OCI-LY7 (cell line): ENCODE results near the gene SLC5A1. TPM values are rescaled to one million over a fixed set of nuclear protein-coding genes. Genes with fewer than 3 reads are reported as not detected.

Experiments used
- BruUV-seq: library from RNA; stranded (reverse); fragments of 400-500 nt; replicated peaks from 2 replicates; lab custom pipeline; 2021; lab: Mats Ljungman, UMichigan
- CTCF ChIA-PET: fragments of 300-600 bp; sonication (Branson Sonifier 250); formaldehyde crosslinking; loops from one replicate; lab custom pipeline; 2022; ENCODE audit warnings: antibody characterized with exemption; ENCODE audit not compliant: unreplicated experiment; lab: Charles Lee
- POLR2A ChIA-PET: fragments of 300-600 bp; sonication (Branson Sonifier 250); formaldehyde crosslinking; loops from one replicate; lab custom pipeline; 2022; ENCODE audit warnings: antibody characterized with exemption; lab: Charles Lee
- DNase-seq: peaks from one replicate; pipeline ENCODE4 v3.0.0-alpha.2; 2015; ENCODE audit warnings: low spot score
- H2AFZ ChIP-seq: fragments of 200-600 bp; sonication (generic), shearing (Covaris generic); 2 replicates; pipeline ENCODE4 v1.6.1; 2014; ENCODE audit warnings: mild to moderate bottlenecking, antibody characterized with exemption, low read length, moderate library complexity
- H3K27ac ChIP-seq: fragments of 200-600 bp; sonication (generic); 2 replicates; pipeline ENCODE4 v1.5.1; 2014; ENCODE audit warnings: mixed run types, low read depth, mild to moderate bottlenecking, moderate library complexity, low read length, inconsistent platforms; ENCODE audit not compliant: poor library complexity, severe bottlenecking
- H3K36me3 ChIP-seq: fragments of 200-600 bp; sonication (generic); 2 replicates; pipeline ENCODE4 v1.6.1; 2014; ENCODE audit warnings: mild to moderate bottlenecking, antibody characterized with exemption, low read length, moderate library complexity, mixed read lengths; ENCODE audit not compliant: insufficient read depth
- H3K4me1 ChIP-seq: fragments of 200-600 bp; sonication (generic); 2 replicates; pipeline ENCODE4 v1.5.1; 2014; ENCODE audit warnings: mild to moderate bottlenecking, low read length; ENCODE audit not compliant: insufficient read depth, poor library complexity, severe bottlenecking
- H3K4me2 ChIP-seq: fragments of 200-600 bp; sonication (generic); 2 replicates; pipeline ENCODE4 v1.6.1; 2014; ENCODE audit warnings: mild to moderate bottlenecking, low read length
- H3K4me3 ChIP-seq: fragments of 200-600 bp; sonication (generic); 2 replicates; pipeline ENCODE4 v1.5.1; 2014; ENCODE audit warnings: mild to moderate bottlenecking, low read depth, low read length; ENCODE audit not compliant: poor library complexity, severe bottlenecking
- H3K79me2 ChIP-seq: fragments of 200-600 bp; sonication (generic); 2 replicates; pipeline ENCODE4 v1.6.1; 2016; ENCODE audit warnings: low read depth, mild to moderate bottlenecking, low read length, moderate library complexity, mixed read lengths; ENCODE audit not compliant: insufficient read depth
- H3K9me2 ChIP-seq: fragments of 200-600 bp; sonication (generic); 2 replicates; pipeline ENCODE4 v1.6.1; 2016; ENCODE audit warnings: mild to moderate bottlenecking, low read length, mixed read lengths; ENCODE audit not compliant: insufficient read depth
- H3K9me3 ChIP-seq: fragments of 200-600 bp; sonication (generic); 2 replicates; pipeline ENCODE4 v1.6.1; 2014; ENCODE audit warnings: mild to moderate bottlenecking, mixed run types, low read length, mixed read lengths
- H4K20me1 ChIP-seq: fragments of 200-600 bp; sonication (generic); 2 replicates; pipeline ENCODE4 v1.6.1; 2014; ENCODE audit warnings: mild to moderate bottlenecking, antibody characterized with exemption, low read length, moderate library complexity, mixed read lengths; ENCODE audit not compliant: insufficient read depth
- CTCF ChIP-seq: fragments of 200-600 bp; sonication (generic); conservative IDR thresholded peaks from 2 replicates; pipeline ENCODE4 v1.5.1; 2014; ENCODE audit warnings: mild to moderate bottlenecking, antibody characterized with exemption, low read length, moderate library complexity, mixed read lengths
- EZH2phosphoT487 ChIP-seq: fragments of 200-600 bp; sonication (generic); IDR thresholded peaks from 2 replicates; pipeline ENCODE4 v1.6.1; 2018; ENCODE audit warnings: low read depth, borderline replicate concordance, mild to moderate bottlenecking, mixed run types, antibody characterized with exemption, low read length, moderate library complexity, mixed read lengths
- intact Hi-C: fragments of 100-400 bp; cut with micrococcal nuclease; formaldehyde crosslinking; loops from one replicate; pipeline ENCODE4 v1.10.0; 2022; ENCODE audit not compliant: unreplicated experiment
- total RNA-seq, 2 experiments: library from RNA; depleted of rRNA in 1 of 2; stranded (reverse); fragments of >200 nt in 1 of 2; shearing (Covaris generic) in 1 of 2; gene quantifications; 2 replicates each; pipeline ENCODE4 v1.2.3, GENCODE V29; 2014 to 2022

Gene SLC5A1
- total RNA-seq, 2 experiments from 2014 or later = not detected

GRCh38 chr22:32106930-32107329, 63.9 kb downstream of the SLC5A1 start:
- H3K36me3 ChIP-seq = no peaks in the 10 kb centered on the region
- H3K9me2 ChIP-seq = no peaks in the 10 kb centered on the region
- H3K4me3 ChIP-seq = no peak overlapping the region
- DNase-seq = peak; percentile 4
- H3K4me1 ChIP-seq = no peaks in the 10 kb centered on the region
- no peaks in the 10 kb centered on the region for H3K9me3 ChIP-seq
- H2AFZ ChIP-seq = no peak overlapping the region
- H4K20me1 ChIP-seq = no peaks in the 10 kb centered on the region
- no peak overlapping the region for H3K27ac ChIP-seq
- ChIA-PET CTCF (no interaction called here), POLR2A (interaction anchor here (0.6 kb wide), 1 partner anchor 1077 kb away, joined by 3 read pairs; no protein-coding TSS in a partner anchor)
- TF ChIP-seq CTCF = no peak
- no peak for TF ChIP-seq EZH2phosphoT487
- BruUV-seq = no TSS peak
- H3K4me2 ChIP-seq = no peak overlapping the region
- intact Hi-C loops = no loop called here
- H3K79me2 ChIP-seq = no peaks in the 10 kb centered on the region

DNA sequence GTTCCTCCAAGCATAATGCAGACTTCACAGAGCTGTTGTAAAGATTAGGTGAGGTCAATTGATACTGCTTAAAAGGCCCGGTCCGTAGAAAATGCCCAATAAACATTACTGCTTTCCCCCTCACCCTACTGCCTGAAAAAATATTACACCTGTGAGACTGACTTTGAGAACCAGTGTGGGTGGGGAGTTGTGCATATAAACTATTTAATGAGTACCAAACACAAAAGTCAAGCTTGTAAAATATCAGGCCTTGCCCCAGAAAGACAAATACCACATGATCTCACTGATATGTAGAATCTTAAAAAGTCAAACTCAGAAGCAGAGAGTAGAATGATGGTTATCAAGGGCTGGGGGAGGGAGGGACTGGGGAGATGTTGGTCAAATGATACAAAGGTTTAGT, 69.3 kb downstream of the SLC5A1 start:
- no peak overlapping the region for H3K4me3 ChIP-seq
- ChIA-PET CTCF (no interaction called here), POLR2A (no interaction called here)
- no peaks in the 10 kb centered on the region for H3K36me3 ChIP-seq
- TF ChIP-seq EZH2phosphoT487 (no peak), CTCF (no peak)
- intact Hi-C loops = no loop called here
- H2AFZ ChIP-seq = no peak overlapping the region
- H3K79me2 ChIP-seq = no peaks in the 10 kb centered on the region
- BruUV-seq = no TSS peak
- no peaks in the 10 kb centered on the region for H3K9me3 ChIP-seq
- no peak for DNase-seq
- H3K27ac ChIP-seq = no peak overlapping the region
- no peaks in the 10 kb centered on the region for H3K4me1 ChIP-seq
- H3K4me2 ChIP-seq = no peak overlapping the region
- H3K9me2 ChIP-seq = no peaks in the 10 kb centered on the region
- no peaks in the 10 kb centered on the region for H4K20me1 ChIP-seq

DNA sequence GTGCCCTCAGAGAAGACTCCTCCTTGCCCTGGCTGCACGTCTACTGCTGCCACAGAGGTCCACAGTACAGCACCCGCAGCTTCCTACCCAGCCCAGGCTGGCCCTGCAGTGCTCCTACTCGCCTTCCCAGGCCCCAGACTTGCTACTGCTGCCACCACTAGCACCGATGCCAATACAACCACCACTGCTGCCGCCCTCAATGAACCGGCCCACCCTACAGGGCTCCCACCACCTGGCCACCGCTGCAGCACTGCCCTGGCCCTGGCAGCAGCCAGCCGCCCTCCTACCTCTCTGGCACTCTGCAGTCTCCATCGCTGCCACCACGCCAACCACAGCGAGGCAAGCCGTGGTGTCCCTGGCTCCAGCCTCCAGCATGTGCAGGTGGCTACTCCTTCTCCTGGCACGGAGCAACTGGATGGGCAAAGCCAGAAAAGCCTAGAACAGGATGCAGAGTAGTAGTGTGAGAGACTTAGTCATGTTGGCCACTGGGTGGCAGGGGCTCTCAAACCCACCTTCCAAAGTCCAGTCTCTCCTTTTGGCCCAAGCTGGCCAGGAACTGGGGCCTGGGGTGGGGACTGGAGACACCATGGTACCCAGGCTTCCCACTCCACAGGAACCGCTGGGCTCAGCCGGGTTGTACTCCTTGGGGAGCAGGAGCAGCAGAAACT, 76.6 kb downstream of the SLC5A1 start:
- H3K9me3 ChIP-seq = no peaks in the 10 kb centered on the region
- BruUV-seq = no TSS peak
- no peak overlapping the region for H3K4me2 ChIP-seq
- intact Hi-C loops = no loop called here
- POLR2A ChIA-PET = no interaction called here
- no peaks in the 10 kb centered on the region for H4K20me1 ChIP-seq
- CTCF ChIA-PET = no interaction called here
- no peak overlapping the region for H3K27ac ChIP-seq
- no peak overlapping the region for H3K4me3 ChIP-seq
- no peaks in the 10 kb centered on the region for H3K9me2 ChIP-seq
- no peak for DNase-seq
- no peak overlapping the region for H2AFZ ChIP-seq
- no peaks in the 10 kb centered on the region for H3K4me1 ChIP-seq
- TF ChIP-seq EZH2phosphoT487 = no peak
- TF ChIP-seq CTCF = 0 out of 2 replicates have a peak, but pooled peaks have one; percentile 16
- no peaks in the 10 kb centered on the region for H3K36me3 ChIP-seq
- H3K79me2 ChIP-seq = no peaks in the 10 kb centered on the region
